Neural progenitor cell (in vitro differentiated cells): ENCODE measurements around the gene PBX2. TPM values are rescaled to one million over a fixed set of nuclear protein-coding genes. Genes with fewer than 3 reads are reported as not detected.

Experiments
- DNase-seq: peaks from one replicate; pipeline ENCODE4 v3.0.0-alpha.2; 2016; ENCODE audit warnings: low spot score
- H2AFZ ChIP-seq: fragments of 200-600 bp; sonication (generic); replicated peaks from 2 replicates; pipeline ENCODE4 v1.6.1; 2016; ENCODE audit warnings: antibody characterized with exemption
- H3F3A ChIP-seq: fragments of 200-600 bp; sonication (generic); 2 replicates; pipeline ENCODE4 v1.6.1; 2016; ENCODE audit warnings: antibody characterized with exemption, low read depth
- H3K27ac ChIP-seq: fragments of 200-600 bp; sonication (generic); 2 replicates; pipeline ENCODE4 v1.5.1; 2016; ENCODE audit warnings: mild to moderate bottlenecking
- H3K27me3 ChIP-seq: fragments of 200-600 bp; sonication (generic); 2 replicates; pipeline ENCODE4 v1.6.1; 2016; ENCODE audit warnings: mild to moderate bottlenecking, moderate library complexity
- H3K36me3 ChIP-seq: fragments of 200-600 bp; sonication (generic); 2 replicates; pipeline ENCODE4 v1.5.1; 2016
- H3K4me1 ChIP-seq: fragments of 200-600 bp; sonication (generic); 2 replicates; pipeline ENCODE4 v1.6.1; 2016; ENCODE audit warnings: mixed run types
- H3K4me2 ChIP-seq: fragments of 200-600 bp; sonication (generic); 2 replicates; pipeline ENCODE4 v1.6.1; 2016
- H3K4me3 ChIP-seq: fragments of 200-600 bp; sonication (generic); 2 replicates; pipeline ENCODE4 v1.5.1; 2016
- H3K79me2 ChIP-seq: fragments of 200-600 bp; sonication (generic); 2 replicates; pipeline ENCODE4 v1.6.1; 2016; ENCODE audit warnings: low read depth
- H3K9ac ChIP-seq: fragments of 200-600 bp; sonication (generic); 2 replicates; pipeline ENCODE4 v1.6.1; 2016
- H3K9me3 ChIP-seq: fragments of 200-600 bp; sonication (generic); 2 replicates; pipeline ENCODE4 v1.5.1; 2016; ENCODE audit warnings: low read depth
- H4K20me1 ChIP-seq: fragments of 200-600 bp; sonication (generic); 2 replicates; pipeline ENCODE4 v1.6.1; 2016; ENCODE audit warnings: low read depth
- H3K27ac Mint-ChIP-seq: 3 replicates; pipeline ENCODE4 v1.8.0; 2021; ENCODE audit warnings: mixed read lengths
- H3K27me3 Mint-ChIP-seq: 2 replicates; pipeline ENCODE4 v1.8.0; 2022; ENCODE audit warnings: low read depth, mild to moderate bottlenecking, inconsistent platforms, moderate library complexity, mixed read lengths; ENCODE audit not compliant: insufficient read depth
- H3K36me3 Mint-ChIP-seq: 3 replicates; pipeline ENCODE4 v1.8.0; 2021; ENCODE audit warnings: mixed read lengths
- H3K4me1 Mint-ChIP-seq: 3 replicates; pipeline ENCODE4 v1.8.0; 2021; ENCODE audit warnings: mixed read lengths
- H3K4me3 Mint-ChIP-seq: 3 replicates; pipeline ENCODE4 v1.8.0; 2021; ENCODE audit warnings: mild to moderate bottlenecking, moderate library complexity, mixed read lengths
- H3K9me3 Mint-ChIP-seq: 3 replicates; pipeline ENCODE4 v1.8.0; 2020; ENCODE audit warnings: mixed read lengths
- CTCF ChIP-seq: fragments of 200-600 bp; sonication (generic); IDR thresholded peaks from 2 replicates; pipeline ENCODE4 v1.5.1; 2017; ENCODE audit warnings: antibody characterized with exemption, mild to moderate bottlenecking
- EZH2 ChIP-seq: fragments of 200-600 bp; sonication (generic); IDR thresholded peaks from 2 replicates; pipeline ENCODE4 v1.6.1; 2017; ENCODE audit warnings: antibody characterized with exemption, mild to moderate bottlenecking, moderate library complexity
- EZH2phosphoT487 ChIP-seq: fragments of 200-600 bp; sonication (generic); IDR thresholded peaks from 2 replicates; pipeline ENCODE4 v1.6.1; 2017; ENCODE audit warnings: antibody characterized with exemption
- total RNA-seq: library from RNA; depleted of rRNA; stranded (reverse); fragments of >200 nt; gene quantifications from 2 replicates; pipeline ENCODE4 v1.2.3, GENCODE V29; 2015; ENCODE audit warnings: low replicate concordance

PBX2 gene
- total RNA-seq, 1 donor from 2014 or later = 53.3 TPM

GRCh38 chr6:32178547-32179440 is 11.2 kb downstream of the PBX2 start:
- peak overlapping the region; percentile 97 for H3K4me3 Mint-ChIP-seq
- H3K36me3 ChIP-seq = no peaks in the 10 kb centered on the region
- H4K20me1 ChIP-seq = peaks cover 17% of the 10 kb centered on the region
- H3K9me3 ChIP-seq = no peaks in the 10 kb centered on the region
- H3F3A ChIP-seq = peaks cover 26% of the 10 kb centered on the region
- H3K4me3 ChIP-seq = peak overlapping the region; percentile 99
- no peak for DNase-seq
- no peaks in the 10 kb centered on the region for H3K9me3 Mint-ChIP-seq
- H3K27ac Mint-ChIP-seq = peak overlapping the region; percentile 88
- peaks cover 15% of the 10 kb centered on the region for H3K36me3 Mint-ChIP-seq
- H3K27ac ChIP-seq = no peak overlapping the region
- peaks cover 24% of the 10 kb centered on the region for H3K4me1 ChIP-seq
- peaks cover 33% of the 10 kb centered on the region for H3K4me1 Mint-ChIP-seq
- no peak overlapping the region for H2AFZ ChIP-seq
- H3K9ac ChIP-seq = peak overlapping the region; percentile 43
- H3K27me3 Mint-ChIP-seq = peaks cover 9% of the 10 kb centered on the region
- H3K4me2 ChIP-seq = peak overlapping the region; percentile 93
- H3K27me3 ChIP-seq = no peaks in the 10 kb centered on the region
- peaks cover 44% of the 10 kb centered on the region for H3K79me2 ChIP-seq
- TF ChIP-seq EZH2 (no peak), EZH2phosphoT487 (no peak), CTCF (no peak)

GRCh38 chr6:32177788-32178546 is 12.0 kb downstream of the PBX2 start, which contains the start of gene RNF5:
Gene RNF5, plus strand, starts transcription at chr6:32178405. Its CDS starts 107 bp downstream, at chr6:32178512.
- TF ChIP-seq CTCF (no peak), EZH2 (no peak), EZH2phosphoT487 (no peak)

GRCh38 chr6:32177183-32177787 is 12.7 kb downstream of the PBX2 start:
- Histone ChIP-seq H3K27me3 (no peaks in the 10 kb centered on the region), H3K9ac (peak overlapping the region; percentile 33), H3K36me3 (no peaks in the 10 kb centered on the region), H4K20me1 (peaks cover 31% of the 10 kb centered on the region), H2AFZ (peak overlapping the region; percentile 42), H3K79me2 (peaks cover 59% of the 10 kb centered on the region), H3K9me3 (no peaks in the 10 kb centered on the region), H3F3A (peaks cover 20% of the 10 kb centered on the region), H3K4me2 (peak overlapping the region; percentile 93), H3K4me3 (peak overlapping the region; percentile 99), H3K4me1 (peaks cover 24% of the 10 kb centered on the region), H3K27ac (peak overlapping the region; percentile 93)
- peak; percentile 83 for DNase-seq
- Mint-ChIP-seq H3K36me3 (peaks cover 13% of the 10 kb centered on the region), H3K27ac (peak overlapping the region; percentile 90), H3K4me1 (peaks cover 38% of the 10 kb centered on the region), H3K4me3 (peak overlapping the region; percentile 97), H3K27me3 (peaks cover 9% of the 10 kb centered on the region), H3K9me3 (no peaks in the 10 kb centered on the region)
- no peak for TF ChIP-seq EZH2
- no peak for TF ChIP-seq CTCF
- TF ChIP-seq EZH2phosphoT487 = no peak

More at GRCh38 chr6:32177788-32178546, 12.0 kb downstream of the PBX2 start, which contains the start of gene RNF5:
- Histone ChIP-seq H3K79me2 (peaks cover 52% of the 10 kb centered on the region), H3K27me3 (no peaks in the 10 kb centered on the region), H3K4me3 (peak within 1 kb of the TSS; percentile 99), H3F3A (peaks cover 20% of the 10 kb centered on the region), H3K4me2 (peak within 1 kb of the TSS; percentile 93), H3K4me1 (peaks cover 24% of the 10 kb centered on the region), H3K9me3 (no peaks in the 10 kb centered on the region), H3K9ac (peak within 1 kb of the TSS; percentile 43), H2AFZ (peak within 1 kb of the TSS; percentile 42), H4K20me1 (peaks cover 25% of the 10 kb centered on the region), H3K27ac (peak within 1 kb of the TSS; percentile 93), H3K36me3 (no peaks in the 10 kb centered on the region)
- H3K27ac Mint-ChIP-seq = peak within 1 kb of the TSS; percentile 90
- peaks cover 38% of the 10 kb centered on the region for H3K4me1 Mint-ChIP-seq
- DNase-seq = peak; percentile 99
- peak within 1 kb of the TSS; percentile 97 for H3K4me3 Mint-ChIP-seq
- H3K36me3 Mint-ChIP-seq = peaks cover 13% of the 10 kb centered on the region
- no peaks in the 10 kb centered on the region for H3K9me3 Mint-ChIP-seq
- peaks cover 9% of the 10 kb centered on the region for H3K27me3 Mint-ChIP-seq
